ENCODE results near the gene XYLT1.

The XYLT1 gene

GRCh38 chr16:17170435-17170834 is 300.3 kb downstream of the XYLT1 start:
- no peak for DNase-seq

- DNase-seq = no peak
Measured at GRCh38 chr16:17168181-17168580, 302.6 kb downstream of the XYLT1 start.

GRCh38 chr16:17166095-17166494 is 304.7 kb downstream of the XYLT1 start:
- no peak for DNase-seq

GRCh38 chr16:17162560-17162959 is 308.2 kb downstream of the XYLT1 start:
- no peak for DNase-seq

- peak; percentile 94 for DNase-seq
Measured at GRCh38 chr16:17160920-17161431, 309.8 kb downstream of the XYLT1 start.

GRCh38 chr16:17160285-17160853 is 310.4 kb downstream of the XYLT1 start:
- DNase-seq = peak; percentile 87

- DNase-seq = no peak
Measured at GRCh38 chr16:17159617-17160016, 311.1 kb downstream of the XYLT1 start.

GRCh38 chr16:17155936-17156335 is 314.8 kb downstream of the XYLT1 start:
- DNase-seq = no peak

GRCh38 chr16:17155485-17155884 is 315.3 kb downstream of the XYLT1 start:
- no peak for DNase-seq

GRCh38 chr16:17154981-17155380 is 315.8 kb downstream of the XYLT1 start:
- DNase-seq = no peak

- no peak for DNase-seq
Measured at GRCh38 chr16:17152311-17152710, 318.4 kb downstream of the XYLT1 start.

GRCh38 chr16:17151335-17151734 is 319.4 kb downstream of the XYLT1 start:
- no peak for DNase-seq

GRCh38 chr16:17149904-17150483 is 320.8 kb downstream of the XYLT1 start:
- DNase-seq = no peak

- no peak for DNase-seq
Measured at GRCh38 chr16:17147942-17148341, 322.8 kb downstream of the XYLT1 start.

GRCh38 chr16:17145029-17145428 is 325.7 kb downstream of the XYLT1 start:
- no peak for DNase-seq

- no peak for DNase-seq
Measured at GRCh38 chr16:17144431-17144830, 326.3 kb downstream of the XYLT1 start.

GRCh38 chr16:17143546-17144419 is 327.0 kb downstream of the XYLT1 start:
- no peak for DNase-seq

GRCh38 chr16:17138801-17139200 is 332.0 kb downstream of the XYLT1 start:
- DNase-seq = peak; percentile 38

GRCh38 chr16:17135439-17135838 is 335.3 kb downstream of the XYLT1 start:
- DNase-seq = no peak

GRCh38 chr16:17134586-17134985 is 336.2 kb downstream of the XYLT1 start:
- no peak for DNase-seq

- DNase-seq = no peak
Measured at GRCh38 chr16:17133851-17134250, 336.9 kb downstream of the XYLT1 start.

- no peak for DNase-seq
Measured at GRCh38 chr16:17131351-17131750, 339.4 kb downstream of the XYLT1 start.

- DNase-seq = no peak
Measured at GRCh38 chr16:17130733-17131132, 340.0 kb downstream of the XYLT1 start.

GRCh38 chr16:17129971-17130370 is 340.8 kb downstream of the XYLT1 start:
- DNase-seq = no peak

All from retina (tissue), 1 donor.